ENCODE results near the gene DLG2.

Gene DLG2

GRCh38 chr11:84389696-84390095 is 1237.4 kb downstream of the DLG2 start:
- Histone ChIP-seq H3K36me3 (ENCODE audit: control insufficient read depth, insufficient read depth, low read length) (no peaks in the 10 kb centered on the region), H3K4me1 (ENCODE audit: control insufficient read depth, insufficient read depth, low read length, poor library complexity, severe bottlenecking) (no peaks in the 10 kb centered on the region), H3K27me3 (replicated peaks; ENCODE audit: control insufficient read depth, insufficient read depth, low read length, poor library complexity, severe bottlenecking) (no peaks in the 10 kb centered on the region), H3K4me3 (ENCODE audit: insufficient read depth, low read depth, low read length, poor library complexity, severe bottlenecking) (no peak overlapping the region), H3K9me3 (ENCODE audit: control insufficient read depth, low read length) (no peaks in the 10 kb centered on the region), H3K27ac (ENCODE audit: insufficient read depth, low read length, poor library complexity, severe bottlenecking) (no peak overlapping the region)
- no peak for DNase-seq

- no peaks in the 10 kb centered on the region for H3K27me3 ChIP-seq (replicated peaks; ENCODE audit: control insufficient read depth, insufficient read depth, low read length, poor library complexity, severe bottlenecking)
- H3K36me3 ChIP-seq (ENCODE audit: control insufficient read depth, insufficient read depth, low read length) = no peaks in the 10 kb centered on the region
- DNase-seq = no peak
These were observed 1242.4 kb downstream of the DLG2 start for GRCh38 chr11:84384731-84385130.

GRCh38 chr11:84383576-84383975 is 1243.6 kb downstream of the DLG2 start:
- no peaks in the 10 kb centered on the region for H3K27me3 ChIP-seq (replicated peaks; ENCODE audit: control insufficient read depth, insufficient read depth, low read length, poor library complexity, severe bottlenecking)
- H3K36me3 ChIP-seq (ENCODE audit: control insufficient read depth, insufficient read depth, low read length) = no peaks in the 10 kb centered on the region
- H3K4me3 ChIP-seq (ENCODE audit: insufficient read depth, low read depth, low read length, poor library complexity, severe bottlenecking) = no peak overlapping the region
- no peak for DNase-seq
- H3K9me3 ChIP-seq (ENCODE audit: control insufficient read depth, low read length) = no peaks in the 10 kb centered on the region
- H3K4me1 ChIP-seq (ENCODE audit: control insufficient read depth, insufficient read depth, low read length, poor library complexity, severe bottlenecking) = no peaks in the 10 kb centered on the region
- no peak overlapping the region for H3K27ac ChIP-seq (ENCODE audit: insufficient read depth, low read length, poor library complexity, severe bottlenecking)

More at GRCh38 chr11:84384731-84385130, 1242.4 kb downstream of the DLG2 start:
- Histone ChIP-seq H3K27ac (ENCODE audit: insufficient read depth, low read length, poor library complexity, severe bottlenecking) (no peak overlapping the region), H3K4me3 (ENCODE audit: insufficient read depth, low read depth, low read length, poor library complexity, severe bottlenecking) (no peak overlapping the region), H3K4me1 (ENCODE audit: control insufficient read depth, insufficient read depth, low read length, poor library complexity, severe bottlenecking) (no peaks in the 10 kb centered on the region), H3K9me3 (ENCODE audit: control insufficient read depth, low read length) (no peaks in the 10 kb centered on the region)

- no peaks in the 10 kb centered on the region for H3K9me3 ChIP-seq (ENCODE audit: control insufficient read depth, low read length)
- H3K27ac ChIP-seq (ENCODE audit: insufficient read depth, low read length, poor library complexity, severe bottlenecking) = no peak overlapping the region
- DNase-seq = no peak
These were observed 1245.5 kb downstream of the DLG2 start for GRCh38 chr11:84381666-84382065.

GRCh38 chr11:84372381-84372950 is 1254.7 kb downstream of the DLG2 start:
- no peak for DNase-seq
- Histone ChIP-seq H3K27ac (ENCODE audit: insufficient read depth, low read length, poor library complexity, severe bottlenecking) (no peak overlapping the region), H3K4me3 (ENCODE audit: insufficient read depth, low read depth, low read length, poor library complexity, severe bottlenecking) (no peak overlapping the region), H3K9me3 (ENCODE audit: control insufficient read depth, low read length) (no peaks in the 10 kb centered on the region), H3K36me3 (ENCODE audit: control insufficient read depth, insufficient read depth, low read length) (no peaks in the 10 kb centered on the region), H3K4me1 (ENCODE audit: control insufficient read depth, insufficient read depth, low read length, poor library complexity, severe bottlenecking) (no peaks in the 10 kb centered on the region), H3K27me3 (replicated peaks; ENCODE audit: control insufficient read depth, insufficient read depth, low read length, poor library complexity, severe bottlenecking) (no peaks in the 10 kb centered on the region)

More at GRCh38 chr11:84381666-84382065, 1245.5 kb downstream of the DLG2 start:
- Histone ChIP-seq H3K4me3 (ENCODE audit: insufficient read depth, low read depth, low read length, poor library complexity, severe bottlenecking) (no peak overlapping the region), H3K36me3 (ENCODE audit: control insufficient read depth, insufficient read depth, low read length) (no peaks in the 10 kb centered on the region), H3K4me1 (ENCODE audit: control insufficient read depth, insufficient read depth, low read length, poor library complexity, severe bottlenecking) (no peaks in the 10 kb centered on the region), H3K27me3 (replicated peaks; ENCODE audit: control insufficient read depth, insufficient read depth, low read length, poor library complexity, severe bottlenecking) (no peaks in the 10 kb centered on the region)

GRCh38 chr11:84358034-84358433 is 1269.1 kb downstream of the DLG2 start:
- Histone ChIP-seq H3K9me3 (ENCODE audit: control insufficient read depth, low read length) (no peaks in the 10 kb centered on the region), H3K36me3 (ENCODE audit: control insufficient read depth, insufficient read depth, low read length) (no peaks in the 10 kb centered on the region), H3K4me3 (ENCODE audit: insufficient read depth, low read depth, low read length, poor library complexity, severe bottlenecking) (no peak overlapping the region), H3K27me3 (replicated peaks; ENCODE audit: control insufficient read depth, insufficient read depth, low read length, poor library complexity, severe bottlenecking) (no peaks in the 10 kb centered on the region), H3K27ac (ENCODE audit: insufficient read depth, low read length, poor library complexity, severe bottlenecking) (no peak overlapping the region), H3K4me1 (ENCODE audit: control insufficient read depth, insufficient read depth, low read length, poor library complexity, severe bottlenecking) (no peaks in the 10 kb centered on the region)
- no peak for DNase-seq

- Histone ChIP-seq H3K4me3 (ENCODE audit: insufficient read depth, low read depth, low read length, poor library complexity, severe bottlenecking) (no peak overlapping the region), H3K27me3 (replicated peaks; ENCODE audit: control insufficient read depth, insufficient read depth, low read length, poor library complexity, severe bottlenecking) (no peaks in the 10 kb centered on the region)
- no peak for DNase-seq
These were observed 1271.2 kb downstream of the DLG2 start for GRCh38 chr11:84355911-84356310.

GRCh38 chr11:84345597-84345996 is 1281.5 kb downstream of the DLG2 start:
- no peaks in the 10 kb centered on the region for H3K36me3 ChIP-seq (ENCODE audit: control insufficient read depth, insufficient read depth, low read length)
- no peak overlapping the region for H3K27ac ChIP-seq (ENCODE audit: insufficient read depth, low read length, poor library complexity, severe bottlenecking)
- H3K9me3 ChIP-seq (ENCODE audit: control insufficient read depth, low read length) = no peaks in the 10 kb centered on the region
- no peak for DNase-seq
- H3K4me3 ChIP-seq (ENCODE audit: insufficient read depth, low read depth, low read length, poor library complexity, severe bottlenecking) = no peak overlapping the region
- H3K4me1 ChIP-seq (ENCODE audit: control insufficient read depth, insufficient read depth, low read length, poor library complexity, severe bottlenecking) = no peaks in the 10 kb centered on the region
- no peaks in the 10 kb centered on the region for H3K27me3 ChIP-seq (replicated peaks; ENCODE audit: control insufficient read depth, insufficient read depth, low read length, poor library complexity, severe bottlenecking)

More at GRCh38 chr11:84355911-84356310, 1271.2 kb downstream of the DLG2 start:
- Histone ChIP-seq H3K27ac (ENCODE audit: insufficient read depth, low read length, poor library complexity, severe bottlenecking) (no peak overlapping the region), H3K9me3 (ENCODE audit: control insufficient read depth, low read length) (no peaks in the 10 kb centered on the region), H3K4me1 (ENCODE audit: control insufficient read depth, insufficient read depth, low read length, poor library complexity, severe bottlenecking) (no peaks in the 10 kb centered on the region), H3K36me3 (ENCODE audit: control insufficient read depth, insufficient read depth, low read length) (no peaks in the 10 kb centered on the region)

GRCh38 chr11:84345027-84345426 is 1282.1 kb downstream of the DLG2 start:
- Histone ChIP-seq H3K36me3 (ENCODE audit: control insufficient read depth, insufficient read depth, low read length) (no peaks in the 10 kb centered on the region), H3K4me1 (ENCODE audit: control insufficient read depth, insufficient read depth, low read length, poor library complexity, severe bottlenecking) (no peaks in the 10 kb centered on the region), H3K27ac (ENCODE audit: insufficient read depth, low read length, poor library complexity, severe bottlenecking) (no peak overlapping the region), H3K27me3 (replicated peaks; ENCODE audit: control insufficient read depth, insufficient read depth, low read length, poor library complexity, severe bottlenecking) (no peaks in the 10 kb centered on the region), H3K9me3 (ENCODE audit: control insufficient read depth, low read length) (no peaks in the 10 kb centered on the region), H3K4me3 (ENCODE audit: insufficient read depth, low read depth, low read length, poor library complexity, severe bottlenecking) (no peak overlapping the region)
- DNase-seq = no peak

GRCh38 chr11:84339796-84340195 is 1287.3 kb downstream of the DLG2 start:
- no peak overlapping the region for H3K27ac ChIP-seq (ENCODE audit: insufficient read depth, low read length, poor library complexity, severe bottlenecking)
- H3K36me3 ChIP-seq (ENCODE audit: control insufficient read depth, insufficient read depth, low read length) = no peaks in the 10 kb centered on the region
- H3K27me3 ChIP-seq (replicated peaks; ENCODE audit: control insufficient read depth, insufficient read depth, low read length, poor library complexity, severe bottlenecking) = no peaks in the 10 kb centered on the region
- H3K9me3 ChIP-seq (ENCODE audit: control insufficient read depth, low read length) = no peaks in the 10 kb centered on the region
- no peak overlapping the region for H3K4me3 ChIP-seq (ENCODE audit: insufficient read depth, low read depth, low read length, poor library complexity, severe bottlenecking)
- no peak for DNase-seq
- H3K4me1 ChIP-seq (ENCODE audit: control insufficient read depth, insufficient read depth, low read length, poor library complexity, severe bottlenecking) = no peaks in the 10 kb centered on the region

Data from effector memory CD4-positive, alpha-beta T cell (primary cell).